Esophagus muscularis mucosa (tissue), 4 donors: ENCODE data around the gene BBS7.

Source experiments
- EP300 ChIP-seq: sonication (generic); formaldehyde crosslinking; IDR thresholded peaks from one replicate; pipeline ENCODE4 v1.6.1; 2017; ENCODE audit warnings: antibody characterized with exemption
- POLR2A ChIP-seq: fragments of 450-650 bp; IDR thresholded peaks from one replicate; pipeline ENCODE4 v1.6.1; 2017; ENCODE audit warnings: antibody characterized with exemption, moderate library complexity, mild to moderate bottlenecking, low read depth
- TF ChIP-seq, protein P1 (sequence below), 3 experiments: fragments of 200-600 bp in 2 of 3; fragments of 450-650 bp in 1 of 3; sonication (generic) in 2 of 3; IDR thresholded peaks; one replicate each; pipeline ENCODE4 v1.5.1; 2017 to 2019; ENCODE audit warnings: antibody characterized with exemption in 3 of 3, mild to moderate bottlenecking in 2 of 3, moderate library complexity in 1 of 3

DNA sequence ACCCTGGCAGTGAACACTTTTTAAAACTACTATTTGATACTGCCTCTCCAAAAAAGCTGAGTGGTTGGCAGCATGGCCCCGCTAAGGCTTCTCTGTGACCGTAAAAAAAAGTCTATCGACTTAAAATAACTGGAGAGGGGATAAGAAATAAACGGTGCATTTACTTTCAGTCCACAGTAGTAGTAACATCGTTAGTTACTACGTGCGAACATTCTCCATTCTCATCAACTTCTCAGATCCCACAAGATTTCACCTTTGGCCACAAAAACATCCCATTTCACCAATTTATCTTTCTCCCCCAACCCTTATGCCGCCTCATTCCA is 69.7 kb downstream of the BBS7 start:
- TF ChIP-seq EP300 (no peak), POLR2A (no peak)
- TF ChIP-seq, protein P1, sequence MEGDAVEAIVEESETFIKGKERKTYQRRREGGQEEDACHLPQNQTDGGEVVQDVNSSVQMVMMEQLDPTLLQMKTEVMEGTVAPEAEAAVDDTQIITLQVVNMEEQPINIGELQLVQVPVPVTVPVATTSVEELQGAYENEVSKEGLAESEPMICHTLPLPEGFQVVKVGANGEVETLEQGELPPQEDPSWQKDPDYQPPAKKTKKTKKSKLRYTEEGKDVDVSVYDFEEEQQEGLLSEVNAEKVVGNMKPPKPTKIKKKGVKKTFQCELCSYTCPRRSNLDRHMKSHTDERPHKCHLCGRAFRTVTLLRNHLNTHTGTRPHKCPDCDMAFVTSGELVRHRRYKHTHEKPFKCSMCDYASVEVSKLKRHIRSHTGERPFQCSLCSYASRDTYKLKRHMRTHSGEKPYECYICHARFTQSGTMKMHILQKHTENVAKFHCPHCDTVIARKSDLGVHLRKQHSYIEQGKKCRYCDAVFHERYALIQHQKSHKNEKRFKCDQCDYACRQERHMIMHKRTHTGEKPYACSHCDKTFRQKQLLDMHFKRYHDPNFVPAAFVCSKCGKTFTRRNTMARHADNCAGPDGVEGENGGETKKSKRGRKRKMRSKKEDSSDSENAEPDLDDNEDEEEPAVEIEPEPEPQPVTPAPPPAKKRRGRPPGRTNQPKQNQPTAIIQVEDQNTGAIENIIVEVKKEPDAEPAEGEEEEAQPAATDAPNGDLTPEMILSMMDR (IDR thresholded peaks at IDR 0.05): no peak
